Thyroid gland (tissue), 4 donors: ENCODE measurements around the gene GPSM1.

ENCODE experiments used
- CTCF ChIP-seq, 6 experiments: fragments of 200-600 bp in 3 of 6; fragments of 450-650 bp in 3 of 6; sonication (generic) in 3 of 6; IDR thresholded peaks; one replicate each; pipeline ENCODE4 v1.5.1; 2016 to 2019; ENCODE audit warnings: antibody characterized with exemption in 6 of 6, mild to moderate bottlenecking in 2 of 6, inconsistent platforms in 1 of 6, moderate library complexity in 1 of 6
- POLR2A ChIP-seq, 2 donors: fragments of 450-650 bp; IDR thresholded peaks; one replicate each; pipeline ENCODE4 v1.6.1; 2017; ENCODE audit warnings: antibody characterized with exemption in 2 of 2, mild to moderate bottlenecking in 2 of 2, moderate library complexity in 1 of 2

- TF ChIP-seq CTCF (IDR thresholded peaks at IDR 0.05) = no peak
- no peak for TF ChIP-seq POLR2A (IDR thresholded peaks at IDR 0.05)
These were observed 29.3 kb upstream of the GPSM1 start for GRCh38 chr9:136297766-136298735.
